ENCODE results near the gene SIGLEC8.

- TF ChIP-seq CTCF (IDR thresholded peaks at IDR 0.05) (no peak), POLR2A (IDR thresholded peaks at IDR 0.05) (no peak)
These were observed 14.4 kb upstream of the SIGLEC8 start for GRCh38 chr19:51472607-51473006.
